ENCODE results near the gene CD200. TPM values are rescaled to one million over a fixed set of nuclear protein-coding genes. Genes with fewer than 3 reads are reported as not detected.

Gene CD200
- total and polyA plus RNA-seq, 2 of the 4 experiments (the other 2 are of a cell fraction), result 1.1 to 1.7 TPM

DNA sequence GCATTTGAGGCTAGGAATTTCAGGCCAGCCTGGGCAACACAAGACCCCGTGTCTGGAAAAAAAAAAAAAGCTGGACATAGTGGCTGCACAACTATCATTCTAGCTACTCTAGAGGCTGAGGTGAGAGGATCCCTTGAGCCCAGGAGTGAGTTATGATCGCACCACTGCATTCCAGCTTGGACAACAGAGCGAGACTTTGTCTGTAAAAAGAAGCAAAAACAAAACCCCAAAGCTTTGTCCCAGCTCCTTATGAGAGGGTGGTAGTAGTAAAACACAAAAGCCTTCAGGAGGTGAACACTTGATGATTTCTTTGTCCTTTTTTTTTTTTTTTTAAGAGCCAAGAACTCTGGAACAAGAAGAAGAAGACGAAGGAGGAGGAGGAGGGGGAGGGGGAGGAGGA, 1.1 kb upstream of the CD200 start:
- Histone ChIP-seq H3K23ac (ENCODE audit: low read depth, low read length) (no peak overlapping the region), H2AK9ac (replicated peaks; ENCODE audit: low read depth, low read length, poor library complexity) (no peak overlapping the region), H3K27me3 (ENCODE audit: control insufficient read depth, insufficient read depth, low read length) (peaks cover 6% of the 10 kb centered on the region; the same call in 1 of the 2 replicates), H2BK20ac (ENCODE audit: low read depth, low read length) (no peak overlapping the region), H2AFZ (replicated peaks; ENCODE audit: low read length, poor library complexity) (no peak overlapping the region), H3K9ac (ENCODE audit: low read depth, low read length) (no peak overlapping the region), H3K36me3 (ENCODE audit: control insufficient read depth, insufficient read depth, low read length) (no peaks in the 10 kb centered on the region), H4K8ac (ENCODE audit: low read depth in 2 of 2, low read length in 2 of 2) (no peak overlapping the region), H3K4me3 (ENCODE audit: insufficient read depth, low read depth, low read length) (no peak overlapping the region), H4K20me1 (ENCODE audit: insufficient read depth, low read length) (no peaks in the 10 kb centered on the region), H3K79me1 (ENCODE audit: low read depth in 1 of 2, low read length in 2 of 2) (no peaks in the 10 kb centered on the region), H3K9me3 (ENCODE audit: control insufficient read depth, insufficient read depth, low read length) (no peaks in the 10 kb centered on the region), H2BK5ac (ENCODE audit: low read depth, low read length, poor library complexity, severe bottlenecking) (no peak overlapping the region), H3K14ac (replicated peaks; ENCODE audit: low read depth, low read length) (no peak overlapping the region), H4K91ac (ENCODE audit: insufficient read depth, low read depth, low read length) (no peak overlapping the region), H3K27ac (ENCODE audit: insufficient read depth, low read length) (no peak overlapping the region), H2BK15ac (ENCODE audit: low read depth, low read length) (no peak overlapping the region), H3K4ac (ENCODE audit: low read depth, low read length) (no peak overlapping the region), H2AK5ac (ENCODE audit: low read depth, low read length) (no peak overlapping the region), H3K4me2 (ENCODE audit: low read depth, low read length) (no peak overlapping the region), H2BK120ac (ENCODE audit: low read depth, low read length) (no peak overlapping the region), H3K9me1 (ENCODE audit: insufficient read depth, low read length) (no peaks in the 10 kb centered on the region), H4K5ac (ENCODE audit: low read depth, low read length) (no peak overlapping the region), H3K18ac (ENCODE audit: low read depth, low read length) (no peak overlapping the region), H3K4me1 (ENCODE audit: control insufficient read depth, insufficient read depth, low read length) (no peaks in the 10 kb centered on the region), H3K56ac (ENCODE audit: extremely low read depth, insufficient read depth, low read length) (no peak overlapping the region)
- no CpG with 5 or more reads among the region's 4 CpGs for WGBS, 2 experiments (ENCODE audit: extremely low coverage in 2 of 2, insufficient read length in 1 of 2)
- ATAC-seq (ENCODE audit: low read depth), result no peak
- dilution Hi-C loops (cut with HindIII; ENCODE audit: low sequenced_read_pairs, unreplicated experiment), result no loop called here
- no TSS peak for BruUV-seq (replicated peaks)
- no peak for DNase-seq
- ChIA-PET POLR2A (ENCODE audit: unreplicated experiment) (no interaction called here), CTCF (interaction anchor here (0.6 to 1.2 kb wide), 3 partner anchors 9 to 176 kb away, joined by 4 to 7 read pairs (median 5); no protein-coding TSS in a partner anchor)
- in situ Hi-C loops (cut with MboI; ENCODE audit: low sequenced_read_pairs), result loop anchor here (5.0 kb wide), 1 partner anchor 190 kb away; no protein-coding TSS in a partner anchor
- TF ChIP-seq FOS (IDR thresholded peaks at IDR 0.05; ENCODE audit: low read depth, low read length) (no peak), NFE2L2 (IDR thresholded peaks at IDR 0.05; ENCODE audit: low read depth, low read length) (no peak), CHD1 (IDR thresholded peaks at IDR 0.05; ENCODE audit: low read depth, low read length) (no peak), RFX5 (IDR thresholded peaks at IDR 0.05; ENCODE audit: low read depth, low read length) (no peak), SMC3 (IDR thresholded peaks at IDR 0.05; ENCODE audit: low read depth, low read length) (no peak), MAZ (IDR thresholded peaks at IDR 0.05; ENCODE audit: borderline replicate concordance, low read depth, low read length) (no peak), MXI1 (IDR thresholded peaks at IDR 0.05; ENCODE audit: borderline replicate concordance, low read depth, low read length) (no peak), RCOR1 (IDR thresholded peaks at IDR 0.05; ENCODE audit: insufficient replicate concordance, low read length) (no peak), CEBPB (IDR thresholded peaks at IDR 0.05; ENCODE audit: low read depth, low read length) (no peak), POLR2A (IDR thresholded peaks at IDR 0.05; ENCODE audit: low read depth, low read length) (no peak), MAFK (IDR thresholded peaks at IDR 0.05; ENCODE audit: low read depth, low read length) (no peak), BHLHE40 (IDR thresholded peaks at IDR 0.05; ENCODE audit: low read depth, low read length) (no peak), RAD21 (IDR thresholded peaks at IDR 0.05; ENCODE audit: low read length) (no peak)
- TF ChIP-seq, protein P1, sequence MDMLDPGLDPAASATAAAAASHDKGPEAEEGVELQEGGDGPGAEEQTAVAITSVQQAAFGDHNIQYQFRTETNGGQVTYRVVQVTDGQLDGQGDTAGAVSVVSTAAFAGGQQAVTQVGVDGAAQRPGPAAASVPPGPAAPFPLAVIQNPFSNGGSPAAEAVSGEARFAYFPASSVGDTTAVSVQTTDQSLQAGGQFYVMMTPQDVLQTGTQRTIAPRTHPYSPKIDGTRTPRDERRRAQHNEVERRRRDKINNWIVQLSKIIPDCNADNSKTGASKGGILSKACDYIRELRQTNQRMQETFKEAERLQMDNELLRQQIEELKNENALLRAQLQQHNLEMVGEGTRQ (IDR thresholded peaks at IDR 0.05; ENCODE audit: low read depth, low read length), result no peak
- TF ChIP-seq, protein P2, sequence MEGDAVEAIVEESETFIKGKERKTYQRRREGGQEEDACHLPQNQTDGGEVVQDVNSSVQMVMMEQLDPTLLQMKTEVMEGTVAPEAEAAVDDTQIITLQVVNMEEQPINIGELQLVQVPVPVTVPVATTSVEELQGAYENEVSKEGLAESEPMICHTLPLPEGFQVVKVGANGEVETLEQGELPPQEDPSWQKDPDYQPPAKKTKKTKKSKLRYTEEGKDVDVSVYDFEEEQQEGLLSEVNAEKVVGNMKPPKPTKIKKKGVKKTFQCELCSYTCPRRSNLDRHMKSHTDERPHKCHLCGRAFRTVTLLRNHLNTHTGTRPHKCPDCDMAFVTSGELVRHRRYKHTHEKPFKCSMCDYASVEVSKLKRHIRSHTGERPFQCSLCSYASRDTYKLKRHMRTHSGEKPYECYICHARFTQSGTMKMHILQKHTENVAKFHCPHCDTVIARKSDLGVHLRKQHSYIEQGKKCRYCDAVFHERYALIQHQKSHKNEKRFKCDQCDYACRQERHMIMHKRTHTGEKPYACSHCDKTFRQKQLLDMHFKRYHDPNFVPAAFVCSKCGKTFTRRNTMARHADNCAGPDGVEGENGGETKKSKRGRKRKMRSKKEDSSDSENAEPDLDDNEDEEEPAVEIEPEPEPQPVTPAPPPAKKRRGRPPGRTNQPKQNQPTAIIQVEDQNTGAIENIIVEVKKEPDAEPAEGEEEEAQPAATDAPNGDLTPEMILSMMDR (conservative IDR thresholded peaks at IDR 0.05; ENCODE audit: low read depth, low read length), result no peak
- intact Hi-C loops (cut with micrococcal nuclease), result loop anchor here (2.0 kb wide), 1 partner anchor 61 kb away; no protein-coding TSS in a partner anchor

Data from IMR-90 (cell line).